Spleen (tissue), 7 donors: ENCODE measurements around the gene PYDC1.

Source experiments
- POLR2A ChIP-seq, 3 donors: fragments of 450-650 bp; IDR thresholded peaks; one replicate each; pipeline ENCODE4 v1.5.1; 2017; ENCODE audit warnings: antibody characterized with exemption in 3 of 3, mild to moderate bottlenecking in 1 of 3
- POLR2AphosphoS5 ChIP-seq, 3 donors: sonication (generic); formaldehyde crosslinking; IDR thresholded peaks; one replicate each; pipeline ENCODE4 v1.5.1; 2017; ENCODE audit warnings: antibody characterized with exemption in 3 of 3
- TF ChIP-seq, protein P1 (sequence below), 11 experiments: fragments of 200-600 bp in 7 of 11; fragments of 450-650 bp in 4 of 11; sonication (generic) in 4 of 11; IDR thresholded peaks in 8 of 11; conservative IDR thresholded peaks in 3 of 11; 1 replicate in 7 of 11; 2 replicates in 4 of 11; pipeline versions ENCODE4 v1.4.0 to v1.8.0; 2016 to 2021; ENCODE audit warnings: antibody characterized with exemption in 11 of 11, inconsistent platforms in 4 of 11, mild to moderate bottlenecking in 1 of 11
- donor health status: DM: no; HTN: no; CAD: no; lungs with moderate emphysema.
- donor health status: DM: no; HTN: no; CAD: no.
- donor health status: DM: no; HTN: no; CAD: no.

DNA sequence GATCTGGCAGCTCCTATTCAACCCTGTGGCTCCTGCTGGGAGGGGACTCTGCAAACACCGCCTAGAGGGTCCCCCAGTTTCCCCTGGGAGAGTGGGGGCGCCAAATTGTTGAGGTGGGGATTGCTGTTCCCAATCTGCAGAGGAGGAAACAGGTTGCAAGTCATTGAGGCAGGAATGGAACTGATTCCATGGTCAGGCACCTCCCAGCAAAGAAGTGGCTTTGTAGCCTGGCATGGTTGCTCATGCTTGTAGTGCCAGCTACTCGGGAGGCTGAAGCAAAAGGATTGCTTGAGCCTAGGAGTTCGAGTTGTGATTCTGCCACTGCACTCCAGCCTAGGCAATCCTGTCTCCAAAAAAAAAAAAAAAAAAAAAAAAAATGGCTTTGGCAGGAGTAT, 198 bp upstream of the PYDC1 start:
- TF ChIP-seq, protein P1, sequence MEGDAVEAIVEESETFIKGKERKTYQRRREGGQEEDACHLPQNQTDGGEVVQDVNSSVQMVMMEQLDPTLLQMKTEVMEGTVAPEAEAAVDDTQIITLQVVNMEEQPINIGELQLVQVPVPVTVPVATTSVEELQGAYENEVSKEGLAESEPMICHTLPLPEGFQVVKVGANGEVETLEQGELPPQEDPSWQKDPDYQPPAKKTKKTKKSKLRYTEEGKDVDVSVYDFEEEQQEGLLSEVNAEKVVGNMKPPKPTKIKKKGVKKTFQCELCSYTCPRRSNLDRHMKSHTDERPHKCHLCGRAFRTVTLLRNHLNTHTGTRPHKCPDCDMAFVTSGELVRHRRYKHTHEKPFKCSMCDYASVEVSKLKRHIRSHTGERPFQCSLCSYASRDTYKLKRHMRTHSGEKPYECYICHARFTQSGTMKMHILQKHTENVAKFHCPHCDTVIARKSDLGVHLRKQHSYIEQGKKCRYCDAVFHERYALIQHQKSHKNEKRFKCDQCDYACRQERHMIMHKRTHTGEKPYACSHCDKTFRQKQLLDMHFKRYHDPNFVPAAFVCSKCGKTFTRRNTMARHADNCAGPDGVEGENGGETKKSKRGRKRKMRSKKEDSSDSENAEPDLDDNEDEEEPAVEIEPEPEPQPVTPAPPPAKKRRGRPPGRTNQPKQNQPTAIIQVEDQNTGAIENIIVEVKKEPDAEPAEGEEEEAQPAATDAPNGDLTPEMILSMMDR (IDR thresholded peaks at IDR 0.05 in 8 of 11, conservative IDR thresholded peaks at IDR 0.05 in 3 of 11) = no peak
- TF ChIP-seq POLR2A (IDR thresholded peaks at IDR 0.05) (no peak), POLR2AphosphoS5 (IDR thresholded peaks at IDR 0.05) (no peak)
